ENCODE results near the gene FAM151B.

FAM151B gene

DNA sequence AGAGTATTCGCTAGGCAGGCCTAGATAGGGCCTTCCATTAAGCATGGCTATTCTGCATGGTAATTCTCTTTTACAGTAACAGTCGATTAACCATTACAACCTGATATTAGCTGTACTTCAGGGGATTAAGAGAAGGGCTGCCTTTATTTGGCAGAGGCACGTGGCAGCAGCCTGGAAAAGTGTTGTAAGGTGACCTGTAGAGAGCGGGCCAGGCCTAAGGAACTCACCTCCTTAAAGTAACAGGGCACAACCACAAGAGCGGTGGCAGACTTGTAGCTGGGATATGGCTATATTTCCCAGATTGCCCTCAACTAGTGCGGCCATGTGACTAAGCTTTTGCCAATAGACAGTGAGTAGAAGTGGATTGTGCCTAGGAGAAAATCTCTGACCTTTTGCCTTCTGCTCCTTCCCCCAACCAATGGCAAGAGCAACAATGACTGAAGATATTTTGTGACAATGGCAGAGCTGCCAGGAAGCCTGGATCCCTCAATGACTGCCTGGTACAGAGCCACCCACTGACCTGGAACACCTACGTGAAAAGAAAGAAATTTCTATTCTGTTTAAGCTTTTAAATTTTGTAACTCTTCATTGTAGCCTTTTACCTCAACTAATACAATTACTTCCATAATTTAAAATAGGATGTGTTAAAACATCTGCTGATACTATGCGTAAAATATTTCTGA, 101.1 kb downstream of the FAM151B start:
- DNase-seq (ENCODE audit: low spot score) = no peak

DNA sequence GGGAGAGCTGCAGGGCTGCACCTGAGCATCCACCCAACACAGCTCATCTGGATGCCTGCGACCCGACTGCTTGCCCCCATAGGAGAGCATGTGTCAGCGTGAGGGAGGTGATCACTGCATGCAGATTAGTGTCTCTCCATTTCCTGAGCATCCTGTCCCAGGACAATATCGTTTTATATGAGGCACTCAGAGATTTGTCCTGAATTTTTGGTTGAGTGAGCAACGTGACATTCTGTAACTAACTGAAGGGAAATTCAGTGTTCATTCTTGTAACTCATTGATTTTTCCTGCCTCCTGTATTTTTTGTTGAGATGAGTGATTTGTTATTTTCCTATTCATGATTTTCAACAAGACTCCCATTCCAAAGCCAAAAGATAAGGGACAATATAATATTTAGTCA, 102.9 kb downstream of the FAM151B start:
- no peak for DNase-seq (ENCODE audit: low spot score)

DNA sequence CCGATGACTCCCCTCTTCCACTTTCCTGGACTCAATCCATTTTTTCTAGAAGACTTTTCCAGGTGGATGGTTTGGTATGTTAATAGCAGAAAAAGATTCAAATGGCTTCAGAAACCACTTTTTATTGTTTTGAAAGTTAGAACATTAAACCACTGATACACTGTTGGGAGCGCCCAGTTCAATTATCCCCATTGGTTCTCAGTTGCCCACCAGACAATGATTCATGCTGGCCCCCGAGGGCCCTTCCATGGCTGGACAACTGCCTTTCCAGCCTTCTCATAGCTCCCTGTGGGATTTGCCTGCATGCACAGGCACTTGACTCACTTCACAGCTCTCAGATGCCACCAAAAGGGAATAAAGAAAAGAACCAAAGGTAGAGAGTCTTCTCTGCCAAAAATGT, 103.5 kb downstream of the FAM151B start:
- DNase-seq (ENCODE audit: low spot score) = no peak

DNA sequence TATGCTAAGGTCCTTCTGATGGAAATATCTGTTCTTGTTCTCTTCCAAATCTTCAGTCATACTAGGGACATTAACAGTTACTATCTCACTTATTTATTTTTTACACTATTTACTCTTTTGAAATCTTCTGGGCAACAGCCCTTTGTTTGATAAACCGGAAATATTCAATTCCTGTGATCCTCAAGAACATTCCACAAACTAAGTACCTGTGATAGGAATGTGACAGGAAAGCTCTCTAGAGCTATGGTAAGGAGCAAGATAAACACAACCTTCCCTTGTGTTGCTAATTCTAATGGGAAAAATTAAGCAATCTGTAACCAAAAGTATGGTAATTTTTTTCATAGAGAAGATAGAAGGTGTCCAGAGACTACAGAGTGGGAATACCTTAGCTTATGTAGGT, 104.2 kb downstream of the FAM151B start:
- no peak for DNase-seq (ENCODE audit: low spot score)
